ENCODE results near the gene CCL27.

Gene CCL27

GRCh38 chr9:34684816-34685215 is 22.4 kb upstream of the CCL27 start:
- TF ChIP-seq CTCF (IDR thresholded peaks at IDR 0.05; ENCODE audit: low read depth, low read length, missing control alignments), result no peak
- no peak for DNase-seq (ENCODE audit: low read depth)
- no peak overlapping the region for H3K4me3 ChIP-seq (ENCODE audit: low read depth, low read length)

DNA sequence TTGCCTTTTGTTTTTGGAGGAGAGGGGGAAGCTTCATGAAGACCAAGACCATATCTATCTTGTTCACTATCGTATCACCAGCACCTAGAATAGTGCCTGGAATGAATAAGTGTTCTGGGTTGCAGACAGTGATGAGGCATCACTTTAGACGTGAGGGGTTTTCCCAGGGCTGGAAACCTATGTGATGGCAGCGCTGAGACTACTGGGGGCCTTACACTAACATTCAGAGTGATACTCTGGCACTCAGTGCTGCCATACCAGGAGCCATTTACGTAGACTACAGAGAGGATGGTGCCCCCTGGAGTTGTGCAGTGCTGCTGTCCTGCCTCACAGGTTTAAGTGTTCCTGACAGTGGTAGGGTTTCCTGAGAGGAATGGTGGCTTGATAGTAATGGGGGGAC is 21.7 kb upstream of the CCL27 start:
- no peak overlapping the region for H3K4me3 ChIP-seq (ENCODE audit: low read depth, low read length)
- DNase-seq (ENCODE audit: low read depth), result no peak
- TF ChIP-seq CTCF (IDR thresholded peaks at IDR 0.05; ENCODE audit: low read depth, low read length, missing control alignments), result peak; percentile 22

DNA sequence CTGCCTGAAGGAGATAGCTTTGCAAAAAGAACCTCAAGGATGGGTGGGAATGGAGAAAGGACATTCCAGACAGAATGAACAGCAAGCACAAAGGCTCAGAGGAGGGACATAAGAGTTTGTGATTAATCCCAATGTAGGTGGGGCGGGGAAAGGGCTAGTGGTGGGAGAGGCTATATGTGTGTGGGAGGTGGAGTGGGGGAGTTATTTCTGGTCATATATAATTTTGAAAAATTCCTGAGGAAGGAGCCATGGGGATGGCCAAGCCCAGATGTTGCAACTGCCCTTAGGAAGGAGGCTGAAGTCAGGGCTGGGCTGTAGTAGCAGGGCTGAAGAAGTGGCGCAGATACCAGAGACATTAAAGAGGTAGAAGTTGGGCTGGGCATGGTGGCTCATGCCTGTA is 13.4 kb upstream of the CCL27 start:
- no peak for DNase-seq (ENCODE audit: low read depth)
- no peak for TF ChIP-seq CTCF (IDR thresholded peaks at IDR 0.05; ENCODE audit: low read depth, low read length, missing control alignments)
- H3K4me3 ChIP-seq (ENCODE audit: low read depth, low read length), result no peak overlapping the region

DNA sequence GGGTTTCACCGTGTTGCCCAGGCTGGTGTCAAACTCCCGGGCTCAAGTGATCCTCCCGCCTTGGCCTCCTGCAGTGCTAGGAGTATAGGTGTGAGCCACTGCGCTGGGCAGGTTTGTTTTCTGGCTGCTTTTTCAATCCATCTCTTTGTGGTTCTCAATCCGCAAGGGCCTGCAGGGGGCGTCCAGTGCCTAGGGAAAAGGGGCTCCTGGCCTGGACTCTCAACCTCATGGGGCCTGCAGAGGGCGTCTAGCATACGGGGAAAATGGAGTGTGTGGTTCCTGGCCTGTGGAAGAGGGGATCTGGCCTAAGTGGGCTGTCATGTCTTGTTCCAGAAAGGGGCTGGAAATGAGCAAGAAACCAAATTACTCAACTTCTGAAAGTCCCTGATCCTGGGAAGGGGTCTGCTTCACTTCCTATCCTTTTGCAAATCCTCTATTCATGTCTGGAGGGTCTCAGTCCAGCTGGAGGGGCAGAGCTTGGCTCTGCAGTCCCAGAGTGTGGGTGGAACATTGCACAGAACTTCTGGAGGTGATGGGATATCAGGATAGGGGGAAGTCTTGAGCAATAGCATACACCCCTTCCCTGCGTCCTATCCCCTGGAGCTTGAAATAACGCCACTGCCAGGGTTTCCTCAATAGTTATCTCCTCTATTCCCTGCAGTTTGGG is 12.7 kb upstream of the CCL27 start:
- no peak for DNase-seq (ENCODE audit: low read depth)
- H3K4me3 ChIP-seq (ENCODE audit: low read depth, low read length), result no peak overlapping the region
- TF ChIP-seq CTCF (IDR thresholded peaks at IDR 0.05; ENCODE audit: low read depth, low read length, missing control alignments), result peak; percentile 79

GRCh38 chr9:34674440-34674839 is 12.0 kb upstream of the CCL27 start:
- DNase-seq (ENCODE audit: low read depth), result no peak
- no peak for TF ChIP-seq CTCF (IDR thresholded peaks at IDR 0.05; ENCODE audit: low read depth, low read length, missing control alignments)
- no peak overlapping the region for H3K4me3 ChIP-seq (ENCODE audit: low read depth, low read length)

DNA sequence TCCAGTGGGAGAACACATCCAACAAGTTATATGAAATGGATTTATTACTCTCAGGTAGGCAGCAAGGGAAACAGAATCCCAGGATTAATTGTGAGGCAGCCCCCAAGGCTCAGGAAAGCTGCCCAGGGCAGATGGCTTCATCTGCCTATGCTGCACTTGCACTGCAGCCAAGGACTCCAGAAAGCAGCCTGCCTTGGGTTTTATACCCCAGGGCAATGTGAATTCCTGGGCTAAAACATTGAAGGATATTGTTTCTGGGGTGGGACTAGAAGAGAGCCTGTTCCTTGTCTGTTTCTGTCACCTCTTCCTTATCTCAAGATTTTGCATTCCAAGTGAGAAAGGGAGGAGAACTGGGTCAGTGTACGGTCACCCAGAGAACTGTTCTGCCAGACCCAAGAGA is 8.8 kb upstream of the CCL27 start:
- no peak for DNase-seq (ENCODE audit: low read depth)
- H3K4me3 ChIP-seq (ENCODE audit: low read depth, low read length), result no peak overlapping the region
- no peak for TF ChIP-seq CTCF (IDR thresholded peaks at IDR 0.05; ENCODE audit: low read depth, low read length, missing control alignments)
